Esophagus squamous epithelium (tissue), 5 donors: Measurements from ENCODE around the gene MOB3B. TPM values are rescaled to one million over a fixed set of nuclear protein-coding genes. Genes with fewer than 3 reads are reported as not detected.

Experiments
- DNase-seq: peaks from one replicate; lab custom pipeline; 2025; lab: John Stamatoyannopoulos, UW
- H3K27ac ChIP-seq, 4 donors: fragments of 200-600 bp; sonication (generic); one replicate each; pipeline ENCODE4 v1.5.1; 2016 to 2019; ENCODE audit warnings: mild to moderate bottlenecking in 1 of 4
- H3K27me3 ChIP-seq, 4 donors: fragments of 200-600 bp; sonication (generic); 1 replicate in 3 of 4; 2 replicates in 1 of 4; pipeline versions ENCODE4 v1.5.1 to v1.6.0; 2017 to 2021; ENCODE audit warnings: antibody characterized with exemption in 1 of 4
- H3K36me3 ChIP-seq, 3 donors: fragments of 200-600 bp; sonication (generic); one replicate each; pipeline ENCODE4 v1.5.1; 2016 to 2019
- H3K4me1 ChIP-seq, 3 donors: fragments of 200-600 bp; sonication (generic); one replicate each; pipeline ENCODE4 v1.5.1; 2017 to 2019
- H3K4me3 ChIP-seq, 4 donors: fragments of 200-600 bp; sonication (generic); 1 replicate in 3 of 4; 2 replicates in 1 of 4; pipeline ENCODE4 v1.5.1; 2016 to 2019; ENCODE audit warnings: mild to moderate bottlenecking in 2 of 4, moderate library complexity in 1 of 4
- H3K9me3 ChIP-seq, 3 donors: fragments of 200-600 bp; sonication (generic); one replicate each; pipeline ENCODE4 v1.5.1; 2016 to 2019
- CTCF ChIP-seq, 6 experiments: fragments of 450-650 bp in 4 of 6; fragments of 200-600 bp in 2 of 6; sonication (generic) in 2 of 6; IDR thresholded peaks; one replicate each; pipeline ENCODE4 v1.5.1; 2016 to 2019; ENCODE audit warnings: antibody characterized with exemption in 6 of 6, mild to moderate bottlenecking in 4 of 6, moderate library complexity in 4 of 6
- POLR2A ChIP-seq, 4 donors: fragments of 450-650 bp; IDR thresholded peaks; one replicate each; pipeline ENCODE4 v1.6.1; 2017; ENCODE audit warnings: antibody characterized with exemption in 4 of 4, mild to moderate bottlenecking in 4 of 4, moderate library complexity in 3 of 4
- WGBS, 2 donors: methylation state at CpG; one replicate each; pipeline ENCODE4 v1.1.5; 2018; 5-methylcytosine and 5-hydroxymethylcytosine counted together
- intact Hi-C: fragments of 100-400 bp; cut with DNase I; formaldehyde crosslinking; loops from one replicate; pipeline ENCODE4 v1.15.0; 2022
- total RNA-seq, 4 donors: library from RNA; depleted of rRNA; stranded (reverse); fragments of >200 nt; gene quantifications; one replicate each; pipeline ENCODE4 v1.1.0, GENCODE V29; 2016
- donor health status: DM: yes; HTN: yes; CAD: no.

The MOB3B gene
- total RNA-seq, 4 donors from 2014 or later, result 2.2 to 7.6 (median 5.2) TPM

- Histone ChIP-seq H3K36me3 (no peaks in the 10 kb centered on the region), H3K4me3 (no peak overlapping the region), H3K4me1 (peaks cover 0 to 43% (median 10%) of the 10 kb centered on the region in 3 donors), H3K9me3 (no peaks in the 10 kb centered on the region), H3K27me3 (no peaks in the 10 kb centered on the region), H3K27ac (no peak overlapping the region)
- DNase-seq, result no peak
- intact Hi-C loops, result no loop called here
- WGBS, 2 donors, result 87 to 92% methylated on average over 1 of the region's 1 CpG
- TF ChIP-seq POLR2A (IDR thresholded peaks at IDR 0.05) (no peak), CTCF (IDR thresholded peaks at IDR 0.05) (no peak)
Measured at GRCh38 chr9:27372615-27373014, 157.0 kb downstream of the MOB3B start.

- no peak for DNase-seq
Measured at GRCh38 chr9:27371382-27371781, 158.2 kb downstream of the MOB3B start.

GRCh38 chr9:27369591-27369990 is 160.0 kb downstream of the MOB3B start:
- H3K27ac ChIP-seq, result peak overlapping the region in 1 of 4 donors; percentile 71
- H3K4me3 ChIP-seq, result no peak overlapping the region
- no peaks in the 10 kb centered on the region for H3K9me3 ChIP-seq
- peaks cover 8 to 67% (median 29%) of the 10 kb centered on the region in 3 donors for H3K4me1 ChIP-seq
- intact Hi-C loops, result no loop called here
- no peaks in the 10 kb centered on the region for H3K27me3 ChIP-seq
- WGBS, 2 donors, result 63 to 84% methylated on average over 5 of the region's 5 CpGs
- no peak for DNase-seq
- TF ChIP-seq CTCF (IDR thresholded peaks at IDR 0.05), result no peak
- TF ChIP-seq POLR2A (IDR thresholded peaks at IDR 0.05), result no peak
- H3K36me3 ChIP-seq, result no peaks in the 10 kb centered on the region

More at GRCh38 chr9:27371382-27371781, 158.2 kb downstream of the MOB3B start:
- Histone ChIP-seq H3K27me3 (no peaks in the 10 kb centered on the region), H3K27ac (peak overlapping the region in 2 of 4 donors; percentile 36 to 40), H3K4me3 (no peak overlapping the region), H3K36me3 (no peaks in the 10 kb centered on the region), H3K4me1 (peaks cover 5 to 49% (median 19%) of the 10 kb centered on the region in 3 donors), H3K9me3 (no peaks in the 10 kb centered on the region)
- intact Hi-C loops, result no loop called here
- 32 to 46% methylated on average over 5 of the region's 5 CpGs for WGBS, 2 donors
- TF ChIP-seq POLR2A (IDR thresholded peaks at IDR 0.05) (no peak), CTCF (IDR thresholded peaks at IDR 0.05) (no peak)

GRCh38 chr9:27368316-27368985 is 161.2 kb downstream of the MOB3B start:
- Histone ChIP-seq H3K4me3 (no peak overlapping the region), H3K27me3 (no peaks in the 10 kb centered on the region), H3K36me3 (no peaks in the 10 kb centered on the region), H3K4me1 (peaks cover 8 to 74% (median 29%) of the 10 kb centered on the region in 3 donors), H3K9me3 (no peaks in the 10 kb centered on the region), H3K27ac (peak overlapping the region in 3 of 4 donors; percentile 19 to 72 (median 71))
- intact Hi-C loops, result no loop called here
- WGBS, 2 donors, result 63 to 71% methylated on average over 7 of the region's 7 CpGs
- DNase-seq, result no peak
- no peak for TF ChIP-seq POLR2A (IDR thresholded peaks at IDR 0.05)
- TF ChIP-seq CTCF (IDR thresholded peaks at IDR 0.05), result no peak

GRCh38 chr9:27367921-27368315 is 161.7 kb downstream of the MOB3B start:
- intact Hi-C loops, result no loop called here
- no peaks in the 10 kb centered on the region for H3K36me3 ChIP-seq
- H3K27ac ChIP-seq, result peak overlapping the region in 3 of 4 donors; percentile 15 to 49 (median 19)
- DNase-seq, result no peak
- no peak for TF ChIP-seq POLR2A (IDR thresholded peaks at IDR 0.05)
- no peaks in the 10 kb centered on the region for H3K9me3 ChIP-seq
- H3K4me3 ChIP-seq, result no peak overlapping the region
- H3K4me1 ChIP-seq, result peaks cover 10 to 79% (median 31%) of the 10 kb centered on the region in 3 donors
- WGBS, 2 donors, result 34 to 48% methylated on average over 3 of the region's 3 CpGs
- H3K27me3 ChIP-seq, result no peaks in the 10 kb centered on the region
